GM19324 (cell line): ENCODE results near the gene UBE2C.

Experiments used
- ATAC-seq: cut with Tn5 transposase; IDR thresholded peaks from one replicate; pipeline ENCODE4 v1.9.1; 2021; ENCODE audit warnings: mild to moderate bottlenecking, moderate library complexity; ENCODE audit not compliant: unreplicated experiment, low FRiP score

Gene UBE2C

DNA sequence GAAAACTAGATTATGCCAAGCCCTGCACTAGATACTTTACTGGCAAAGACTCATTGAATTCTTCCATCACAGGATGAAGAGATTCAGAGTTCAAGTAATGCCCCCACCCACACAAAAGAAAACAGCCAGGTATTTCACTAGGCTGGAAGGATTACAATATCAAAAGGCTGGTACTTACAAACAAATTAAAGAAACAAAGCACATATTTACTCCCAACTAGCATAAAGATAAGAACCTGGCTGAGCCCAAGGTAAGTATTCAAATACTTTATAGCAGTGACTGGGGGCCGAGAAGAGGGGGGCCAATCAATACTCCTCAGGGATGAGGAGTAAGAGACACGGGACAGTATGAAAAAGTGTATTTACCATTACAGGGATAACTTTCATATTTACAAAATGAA, 41.0 kb downstream of the UBE2C start:
- ATAC-seq: no peak

DNA sequence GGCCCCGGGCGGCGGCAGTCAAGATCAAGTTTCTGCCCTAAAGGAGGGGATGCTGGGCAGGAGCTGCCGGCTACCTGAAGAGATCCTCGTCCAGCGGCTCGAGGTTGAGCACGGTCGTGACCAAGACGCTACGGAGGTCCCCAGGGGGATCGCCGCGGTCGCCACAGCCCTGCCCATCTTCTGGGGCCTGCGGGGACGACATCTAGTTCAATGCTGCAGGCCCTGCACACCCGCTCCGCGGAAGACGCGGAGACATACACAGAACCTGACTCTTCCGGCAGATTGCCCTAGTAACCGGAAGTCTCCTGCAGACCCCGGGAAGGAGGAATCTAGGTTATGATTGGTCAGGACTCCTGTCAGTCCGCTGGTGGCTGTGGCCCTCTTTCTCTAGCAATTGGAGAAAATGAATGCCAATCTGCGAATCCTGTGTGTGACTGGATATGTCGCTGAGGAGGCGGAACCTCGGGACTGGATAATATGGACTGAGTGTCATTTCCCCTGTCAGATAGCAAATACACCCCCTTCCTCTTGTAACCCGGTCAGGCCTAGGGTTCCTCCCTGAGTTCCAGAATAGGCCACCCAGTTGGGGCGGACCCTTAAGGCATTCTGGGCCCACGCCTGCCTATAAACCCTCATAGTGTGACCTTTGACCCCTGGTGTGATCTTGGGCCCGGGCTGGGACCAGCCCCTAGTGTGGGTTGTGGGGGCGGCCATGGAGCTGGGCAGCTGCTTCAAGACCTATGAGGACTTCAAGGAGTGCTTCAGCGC, 44.9 kb downstream of the UBE2C start, which contains the start of the genes ACOT8 and ZSWIM3:
TSS of gene ACOT8 (minus strand) at position 279 of the 768 bp plus-strand sequence. CDS start at position 202, 77 bp downstream.
TSS of gene ZSWIM3 (plus strand) at position 501 of the 768 bp plus-strand sequence. CDS start at position 713, 212 bp downstream.
- ATAC-seq: peak; percentile 96

DNA sequence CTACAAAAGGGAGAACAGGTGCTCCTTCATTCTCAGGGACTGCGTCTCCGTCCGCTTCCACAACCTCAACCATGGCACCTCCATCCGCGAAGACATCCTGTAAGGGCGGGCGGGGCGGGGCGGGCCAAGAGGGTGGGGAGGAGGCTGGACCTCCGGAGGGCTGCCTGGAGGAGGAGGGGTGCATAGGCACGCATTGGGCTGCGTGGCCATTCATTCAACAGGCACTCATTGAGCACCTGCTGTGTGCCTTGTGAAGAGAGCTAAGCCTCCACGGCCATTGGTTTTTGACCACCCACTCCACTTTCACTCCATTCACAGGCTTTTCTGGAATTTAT, 45.4 kb downstream of the UBE2C start:
- peak; percentile 17 for ATAC-seq

DNA sequence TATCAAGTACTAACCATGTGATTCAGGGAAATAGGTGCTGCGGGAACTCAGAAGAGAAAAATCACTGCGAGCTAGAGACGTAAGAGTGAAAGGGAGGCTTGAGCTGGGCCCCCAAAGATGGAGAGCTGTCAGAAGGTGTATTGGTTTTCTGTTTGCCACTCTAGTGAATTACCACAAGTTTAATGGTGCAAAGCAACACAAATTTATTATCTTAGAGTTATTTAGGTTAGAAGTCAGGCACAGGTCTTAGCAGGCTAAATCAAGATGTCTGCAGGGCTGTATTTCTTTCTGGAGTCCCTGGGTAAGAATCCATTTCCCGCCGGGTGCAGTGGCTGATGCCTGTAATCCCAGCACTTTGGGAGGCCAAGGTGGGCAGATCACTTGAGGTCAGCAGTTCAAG, 47.5 kb downstream of the UBE2C start:
- ATAC-seq: no peak

DNA sequence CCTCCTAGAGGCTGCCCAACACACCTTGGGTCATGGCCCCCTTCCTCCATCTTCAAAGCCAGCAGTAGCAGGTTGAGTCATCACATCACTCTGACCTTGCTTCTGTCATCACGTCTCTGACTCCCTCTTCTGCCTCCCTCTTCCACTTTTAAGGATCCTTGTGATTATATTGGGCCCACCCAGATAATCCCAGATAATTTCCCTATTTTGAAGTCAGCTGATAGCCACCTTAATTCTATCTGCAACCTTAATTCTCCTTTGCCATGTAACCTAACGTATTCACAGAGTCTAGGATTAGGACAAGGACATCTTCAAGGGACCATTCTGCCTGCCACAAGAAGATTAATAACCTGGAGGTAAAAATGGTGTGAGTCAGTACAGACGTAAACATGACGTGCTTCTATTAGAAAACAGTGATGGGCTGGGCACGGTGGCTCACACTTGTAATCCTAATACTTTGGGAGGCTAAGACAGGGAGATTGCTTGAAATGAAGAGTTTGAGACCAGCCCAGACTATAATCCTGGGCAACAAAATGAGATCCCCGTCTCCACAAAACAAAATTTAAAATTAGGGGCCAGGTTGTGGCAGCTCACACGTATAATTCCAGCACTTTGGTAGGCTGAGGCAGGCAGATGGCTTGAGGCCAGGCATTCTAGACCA, 48.2 kb downstream of the UBE2C start:
- no peak for ATAC-seq

DNA sequence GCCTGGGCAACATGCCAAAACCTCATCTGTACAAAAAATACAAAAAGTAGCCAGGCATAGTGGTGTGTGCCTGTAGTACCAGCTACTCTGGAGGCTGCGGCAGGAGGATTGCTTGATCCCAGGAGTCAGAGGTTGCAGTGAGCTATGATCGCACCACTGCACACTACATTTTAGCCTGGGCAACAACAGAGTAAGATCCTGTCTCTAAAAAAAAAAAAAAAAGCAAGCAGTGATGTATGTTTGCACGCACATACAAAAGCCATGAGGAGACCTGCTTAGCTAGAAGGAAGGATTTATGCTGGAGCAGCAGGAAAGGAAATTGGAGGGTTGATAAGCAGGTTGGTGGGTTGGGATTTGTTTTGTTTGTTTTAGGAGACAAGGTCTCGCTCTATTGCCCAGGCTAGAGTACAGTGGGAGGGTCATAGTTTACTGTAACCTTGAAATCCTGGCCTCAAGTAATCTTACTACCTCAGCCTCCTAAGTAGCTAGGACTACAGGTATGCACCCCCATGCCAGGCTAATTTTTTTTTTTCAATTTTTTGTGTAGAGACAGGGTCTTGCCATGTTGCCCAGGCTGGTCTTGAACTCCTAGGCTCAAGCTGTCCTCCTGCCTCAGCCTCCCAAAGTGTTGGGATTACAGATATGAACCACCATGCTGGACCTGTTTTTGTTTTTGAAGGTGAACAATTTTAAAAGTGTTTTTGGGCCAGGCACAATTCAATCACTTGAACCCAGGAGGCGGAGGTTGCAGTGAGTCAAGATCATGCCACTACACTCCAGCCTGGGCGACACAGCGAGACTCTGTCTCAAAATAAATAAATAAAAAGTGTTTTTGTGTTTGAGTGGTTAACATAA, 49.0 kb downstream of the UBE2C start:
- ATAC-seq: no peak

DNA sequence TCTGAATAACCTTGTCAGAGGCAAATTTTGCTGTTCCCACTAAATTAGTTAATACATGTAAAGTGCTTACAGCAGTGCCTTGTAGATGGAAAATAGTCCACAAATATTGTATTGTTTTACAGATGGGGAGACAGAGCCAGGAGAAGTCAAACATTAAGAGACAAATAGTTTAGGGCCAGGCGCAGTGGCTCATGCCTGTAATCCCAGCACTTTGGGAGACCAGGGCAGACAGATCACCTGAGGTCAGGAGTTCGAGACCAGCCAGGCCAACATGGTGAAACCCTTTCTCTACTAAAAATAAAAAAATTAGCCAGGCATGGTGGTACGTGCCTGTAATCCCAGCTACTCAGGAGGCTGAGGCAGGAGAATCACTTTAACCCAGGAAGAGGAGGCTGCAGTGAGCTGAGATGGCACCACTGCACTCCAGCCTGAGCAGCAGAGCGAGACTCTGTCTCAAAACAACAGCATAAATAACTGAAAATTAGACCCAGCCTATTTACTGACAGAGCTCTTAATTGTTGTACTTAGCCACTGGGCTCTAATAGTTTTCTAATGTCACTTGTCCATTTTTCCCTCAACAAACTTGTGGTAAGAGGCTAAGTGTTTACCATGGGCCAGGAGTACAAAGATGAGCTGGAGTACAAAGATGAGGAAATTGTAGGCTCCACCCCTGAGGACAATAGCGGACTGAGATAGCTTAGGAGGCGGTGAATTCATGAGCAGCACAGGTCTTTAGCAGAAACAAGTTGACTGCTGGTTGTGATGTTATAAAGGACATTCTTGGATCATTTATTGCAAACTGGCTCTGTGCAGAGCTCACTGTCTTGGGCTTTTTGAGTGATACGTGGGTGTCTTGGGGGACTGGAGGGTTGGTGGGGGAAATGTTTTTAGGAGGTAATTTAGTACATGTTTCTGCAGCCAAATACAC, 51.4 kb downstream of the UBE2C start:
- no peak for ATAC-seq

DNA sequence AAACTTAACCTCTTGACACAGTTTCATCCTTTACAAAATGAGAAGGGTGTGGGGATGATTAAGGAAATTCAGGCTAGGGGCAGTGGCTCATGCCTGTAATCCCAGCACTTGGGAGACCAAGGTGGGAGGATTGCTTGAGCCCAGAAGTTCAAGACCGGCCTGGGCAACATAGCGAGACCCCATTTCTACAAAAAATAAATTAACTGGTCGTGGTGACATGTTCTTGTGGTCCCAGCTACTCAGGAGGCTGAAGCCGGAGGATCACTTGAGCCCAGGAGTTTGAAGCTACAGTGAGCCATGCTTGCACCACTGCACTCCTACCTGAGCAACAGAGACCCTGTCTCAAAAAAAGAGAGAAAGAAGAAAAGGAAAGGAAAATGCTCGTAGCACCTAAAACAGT, 54.0 kb downstream of the UBE2C start:
- no peak for ATAC-seq
